OCI-M2 (cell line): ENCODE results near the gene DECR2.
"Not testable (repeated sequence)": the region's sequence is repeated elsewhere in the genome, so short reads cannot be mapped to it uniquely, and the experiment has no call there.

Experiments
- DNase-seq: peaks from one replicate; lab custom pipeline; 2025; ENCODE audit not compliant: unreplicated experiment; lab: John Stamatoyannopoulos, UW

The DECR2 gene

GRCh38 chr16:366476-366875 lies 35.2 kb upstream of the DECR2 start:
- DNase-seq, result no peak

DNA sequence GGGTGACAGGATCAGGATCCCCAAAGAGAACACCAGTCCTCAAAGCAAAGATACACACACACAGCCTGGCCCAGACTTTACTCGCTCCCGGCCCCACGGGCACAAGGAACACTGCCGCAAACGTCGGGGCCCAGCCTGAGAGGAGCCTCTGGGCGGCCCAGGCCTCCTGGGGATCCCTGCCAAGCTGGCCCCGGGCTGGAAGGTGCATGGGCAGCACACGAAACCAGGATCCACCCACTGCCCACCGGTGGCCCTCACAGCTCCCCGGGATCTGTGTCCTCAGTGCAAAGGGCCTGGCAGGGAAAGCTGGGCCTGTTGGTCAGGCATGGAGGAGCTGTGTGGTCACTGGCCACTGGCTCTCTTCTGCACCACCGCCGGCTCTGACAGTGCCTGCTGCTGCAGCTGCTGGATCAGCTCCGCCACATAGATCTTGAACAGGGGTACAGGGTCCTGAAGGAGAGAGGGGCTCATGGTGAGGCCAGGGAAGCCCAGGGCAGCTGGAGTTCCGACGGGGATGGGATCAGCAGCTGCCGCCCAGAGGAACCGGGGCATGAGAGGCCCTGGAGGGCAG lies 34.3 kb upstream of the DECR2 start:
- DNase-seq, result no peak

- DNase-seq, result no peak
Measured at GRCh38 chr16:368388-369158, 33.1 kb upstream of the DECR2 start.

DNA sequence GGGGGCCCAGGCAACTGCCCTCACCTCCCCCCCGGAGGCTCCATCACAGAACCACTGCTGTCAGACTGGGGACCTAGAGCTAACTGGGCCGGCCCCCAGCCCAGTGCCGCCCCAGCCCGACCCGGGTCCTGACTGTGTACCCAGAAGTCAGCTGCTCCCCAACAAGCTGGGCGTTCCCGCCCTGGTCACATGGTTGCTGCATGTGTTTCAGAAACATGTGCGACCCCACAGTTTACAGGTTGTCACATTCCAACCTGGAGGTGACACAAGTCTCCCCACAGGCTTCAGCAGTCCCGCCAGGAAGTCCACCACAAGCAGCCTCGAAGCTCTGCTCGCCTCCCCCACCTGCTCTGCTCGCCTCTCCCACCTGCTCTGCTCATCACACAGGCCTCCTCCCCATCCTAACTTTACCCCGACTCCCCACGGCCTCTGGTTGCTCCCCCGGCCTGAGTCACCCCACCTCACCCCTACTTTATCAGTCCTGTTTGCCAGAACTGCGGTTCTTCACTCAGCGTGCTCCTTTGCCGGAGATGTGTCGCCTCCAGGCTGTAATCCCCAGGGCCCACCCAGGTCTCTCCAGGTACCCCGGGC lies 32.3 kb upstream of the DECR2 start:
- no peak for DNase-seq

- no peak for DNase-seq
Measured at GRCh38 chr16:369866-370436, 31.7 kb upstream of the DECR2 start.

DNA sequence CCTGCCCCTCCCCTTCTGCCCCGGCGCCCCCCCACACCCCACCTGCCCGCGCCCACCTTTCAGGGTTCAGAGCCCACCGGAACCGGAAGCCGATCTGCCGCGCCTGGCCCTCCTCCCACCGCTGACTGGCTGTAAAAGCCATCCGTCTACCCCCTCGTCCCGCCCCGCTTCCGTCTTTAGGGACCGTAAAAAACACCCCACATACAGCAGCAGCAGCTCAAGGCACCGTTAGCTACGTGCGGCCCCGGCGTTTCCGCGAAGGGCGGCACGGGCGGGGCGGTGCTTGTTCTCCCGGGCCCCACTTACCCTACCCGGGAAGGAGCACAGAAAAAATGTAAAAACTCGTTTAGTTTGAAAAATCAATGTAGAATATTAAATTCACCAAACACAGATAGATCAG lies 31.2 kb upstream of the DECR2 start, which contains the start of gene MRPL28:
Gene MRPL28 (minus strand): TSS at position 96 of the 400 bp plus-strand sequence. CDS start 320 bp downstream, outside the sequence.
- DNase-seq, result peak; percentile 77

DNA sequence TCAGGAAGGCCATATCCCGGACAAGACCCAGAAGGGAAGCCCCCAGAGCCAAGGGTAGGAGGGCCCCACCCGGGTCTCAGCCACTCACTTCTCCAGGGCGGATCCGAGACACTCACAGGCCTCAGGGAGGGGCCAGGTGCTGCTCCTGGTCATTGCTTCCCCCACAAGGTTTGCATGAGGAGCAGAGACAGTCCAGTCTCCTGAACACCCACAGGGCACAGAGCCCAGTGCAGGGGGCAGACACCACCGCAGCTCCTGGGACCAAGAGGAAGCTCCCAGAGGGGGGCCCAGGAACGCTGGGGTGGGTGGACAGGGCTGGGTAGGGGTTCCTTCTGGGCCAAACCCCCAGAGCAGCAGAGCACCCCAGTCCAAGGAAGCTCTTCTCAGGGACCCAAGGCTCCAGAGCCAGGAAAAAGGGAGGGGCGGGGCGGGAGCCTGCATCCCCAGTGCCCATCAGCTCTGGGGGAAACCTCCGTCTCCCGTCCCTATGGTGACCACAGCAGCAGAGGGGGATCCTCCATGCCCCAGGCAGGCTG lies 30.6 kb upstream of the DECR2 start:
- DNase-seq, result no peak

- no peak for DNase-seq
Measured at GRCh38 chr16:371515-372301, 30.0 kb upstream of the DECR2 start.

DNA sequence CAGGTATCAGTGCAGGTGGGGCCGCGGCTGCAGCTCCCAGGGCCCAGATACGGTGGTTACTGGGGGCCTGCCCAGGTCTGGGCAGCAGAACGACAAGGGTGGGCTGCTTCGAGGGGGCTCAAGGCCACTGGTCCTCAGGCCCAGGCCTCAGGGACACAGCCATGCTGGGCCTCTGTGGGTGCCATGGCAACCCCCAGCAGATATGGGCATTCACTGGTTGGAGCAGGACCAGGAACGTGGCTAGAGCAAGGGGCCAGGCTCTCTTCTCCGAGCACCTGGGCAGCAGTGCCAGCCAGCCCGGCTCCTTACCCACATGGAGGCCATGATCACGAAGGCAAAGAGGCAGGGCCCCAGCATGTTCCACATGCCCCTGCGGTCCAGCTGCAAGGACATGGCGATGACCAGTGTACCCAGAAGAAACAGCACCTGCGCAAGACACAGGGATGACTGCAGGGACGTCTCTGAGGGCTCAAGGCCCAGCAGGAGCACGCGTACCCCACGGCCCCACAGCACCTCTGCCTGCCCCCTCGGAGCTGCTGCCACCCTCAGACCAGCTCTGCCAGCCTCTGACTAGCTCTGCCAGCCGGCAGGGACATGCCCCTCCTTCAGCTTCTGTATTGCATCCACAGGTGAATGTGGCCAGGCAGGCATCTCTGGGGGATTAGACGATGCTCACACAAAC lies 29.2 kb upstream of the DECR2 start:
- DNase-seq, result no peak

DNA sequence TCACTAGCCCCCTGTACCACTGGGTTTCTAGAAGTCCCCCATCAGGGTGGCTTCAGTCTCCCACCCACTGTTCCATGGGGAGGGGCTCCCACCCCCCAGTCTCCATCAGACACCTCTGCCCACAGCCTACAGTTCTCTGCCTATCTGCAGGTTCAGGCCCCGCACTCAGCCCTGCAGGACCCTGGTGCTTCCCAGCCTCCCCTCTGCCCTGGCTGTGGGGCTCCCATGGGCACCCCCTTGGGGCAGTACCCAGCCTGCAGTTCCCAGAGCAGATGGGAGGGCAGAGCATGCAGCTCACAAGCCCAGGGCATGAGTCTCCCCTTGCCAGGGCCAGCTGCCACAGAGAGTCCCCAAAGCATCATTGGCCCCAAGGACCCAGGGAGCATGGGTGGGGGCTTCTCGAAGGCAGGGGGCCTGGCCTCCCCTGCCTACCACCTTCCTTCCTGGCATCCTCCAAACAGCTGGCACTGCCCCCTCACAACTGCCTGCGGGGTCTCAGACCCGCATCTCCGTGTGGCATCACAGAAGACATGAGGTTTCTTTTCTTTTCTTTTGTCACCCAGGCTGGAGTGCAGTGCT lies 28.6 kb upstream of the DECR2 start:
- DNase-seq, result no peak

- DNase-seq, result no peak
Measured at GRCh38 chr16:373848-374615, 27.7 kb upstream of the DECR2 start.

GRCh38 chr16:374616-374926 lies 27.1 kb upstream of the DECR2 start:
- no peak for DNase-seq

DNA sequence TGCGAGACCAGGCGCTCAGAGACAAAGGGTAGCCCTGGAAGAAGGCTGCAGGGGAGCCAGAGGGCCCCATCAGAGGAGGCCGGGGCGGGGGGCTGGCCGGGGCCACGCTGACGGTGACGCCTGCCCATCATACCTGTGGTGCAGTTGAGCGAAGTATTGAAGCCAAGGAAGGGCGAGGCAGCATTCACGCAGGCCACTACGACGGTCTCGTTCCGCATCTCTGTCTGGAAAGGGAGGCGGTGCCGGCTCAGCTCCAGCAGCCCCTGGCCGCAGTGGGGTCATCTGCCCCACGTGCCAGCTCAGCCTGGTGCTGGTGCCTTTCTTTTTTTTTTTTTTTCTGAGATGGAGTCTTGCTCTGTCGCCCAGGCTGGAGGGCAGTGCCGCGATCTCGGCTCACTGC lies 26.5 kb upstream of the DECR2 start:
- no peak for DNase-seq

GRCh38 chr16:375927-376816 lies 25.5 kb upstream of the DECR2 start:
- no peak for DNase-seq

DNA sequence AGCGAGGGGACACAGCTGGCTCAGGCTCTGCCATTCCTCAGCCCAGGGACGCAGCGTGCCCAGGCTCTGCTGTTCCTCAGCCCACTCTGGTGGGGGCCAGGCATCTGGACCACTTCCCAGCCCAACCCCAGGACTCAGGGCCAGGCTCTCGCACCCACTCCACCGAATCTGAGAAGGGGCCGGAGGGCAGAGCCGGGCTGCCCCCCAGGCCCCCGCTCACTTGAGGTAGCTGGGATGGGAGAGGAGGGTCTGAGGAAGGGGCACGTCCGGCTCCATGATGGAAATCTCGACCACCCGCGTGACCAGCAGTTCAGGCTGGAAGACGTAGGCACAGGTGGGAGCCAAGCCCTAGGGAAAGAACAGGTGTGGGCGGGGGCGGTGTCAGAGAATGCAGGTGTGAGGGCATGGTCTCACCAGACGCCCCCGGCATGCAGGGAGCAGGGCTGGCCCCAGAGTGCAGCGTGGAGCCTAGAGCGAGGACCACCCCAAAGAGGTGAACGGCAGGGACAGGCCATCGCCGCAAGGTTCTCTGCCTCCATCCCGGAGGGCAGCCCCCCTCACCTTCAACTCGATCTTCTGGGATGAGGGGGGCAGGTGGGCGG lies 24.8 kb upstream of the DECR2 start:
- DNase-seq, result no peak

DNA sequence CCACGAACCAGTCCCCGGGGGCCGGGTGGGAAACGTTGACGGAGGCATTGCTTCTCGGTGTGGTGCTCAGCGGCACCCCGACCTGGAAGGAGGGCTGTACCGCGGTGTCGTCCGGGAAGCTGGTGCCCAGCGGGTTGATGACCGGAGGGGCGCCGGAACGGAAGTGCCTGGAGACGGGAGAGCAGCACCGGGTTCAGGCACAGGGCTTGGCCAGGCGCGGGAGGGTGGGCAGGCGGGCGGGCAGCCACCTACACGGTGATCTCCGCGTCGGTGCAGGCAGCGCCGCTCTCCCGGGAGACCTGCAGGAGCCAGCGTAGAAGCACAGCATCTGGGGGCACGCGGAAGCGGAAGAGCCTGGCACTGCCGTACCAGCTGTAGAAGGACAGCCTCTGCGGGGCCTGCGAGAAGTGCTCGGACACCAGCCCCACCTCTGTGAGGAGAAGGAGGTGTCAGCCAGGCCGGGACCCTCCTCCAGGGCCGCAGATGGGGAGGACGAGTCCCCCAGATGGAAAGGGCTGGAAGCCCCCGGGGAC lies 24.2 kb upstream of the DECR2 start:
- no peak for DNase-seq

- not testable (repeated sequence) for DNase-seq
Measured at GRCh38 chr16:378113-378820, 23.4 kb upstream of the DECR2 start.
